PC-3 (cell line): Measurements from ENCODE around the gene DMKN.
A peak's percentile ranks its signal among the peaks of the same experiment; 100 is the strongest.

Experiments
- EZH2 ChIP-seq: fragments of 300-600 bp; sonication (generic); IDR thresholded peaks from one replicate; pipeline ENCODE4 v1.6.1; 2017; ENCODE audit warnings: antibody characterized with exemption, mild to moderate bottlenecking, low read length; ENCODE audit not compliant: unreplicated experiment
- TF ChIP-seq, protein P1 (sequence below): fragments of 300-600 bp; sonication (generic); conservative IDR thresholded peaks from 2 replicates; pipeline ENCODE4 v1.5.1; 2017; ENCODE audit warnings: antibody characterized with exemption, low read depth, mild to moderate bottlenecking, low read length

DNA sequence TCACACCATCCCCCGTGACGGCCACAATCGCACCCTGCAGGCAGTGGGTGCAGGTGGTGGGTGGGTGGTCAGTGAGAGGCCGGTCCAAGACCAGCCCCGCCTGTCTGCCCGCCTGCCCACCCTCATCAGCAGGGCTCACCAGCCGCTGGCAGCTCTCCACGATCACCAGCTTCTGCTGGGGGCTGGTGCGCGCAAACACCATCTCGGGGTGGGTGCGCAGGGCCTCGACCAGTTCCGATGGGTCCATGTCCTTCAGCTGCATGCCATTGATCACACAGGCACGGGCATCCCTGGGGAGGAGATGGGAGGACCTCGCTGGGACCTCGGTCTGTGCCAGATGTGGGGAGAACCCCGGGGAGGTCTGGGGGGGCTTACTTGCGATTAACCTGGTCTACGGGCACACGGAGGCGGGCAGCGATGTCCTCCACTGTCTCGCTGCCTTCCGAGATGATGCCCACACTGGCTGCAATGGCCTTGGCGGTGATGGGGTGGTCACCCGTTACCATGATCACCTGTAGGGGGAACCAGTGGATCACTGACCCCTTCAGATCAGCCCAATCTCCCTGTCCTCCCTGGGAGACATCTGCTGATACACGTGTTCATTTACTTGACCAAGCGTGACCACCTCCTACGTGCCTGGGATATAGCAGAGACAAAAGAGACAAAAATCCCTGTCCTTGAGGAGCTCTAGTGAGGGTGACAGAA, 42.0 kb upstream of the DMKN start:
- TF ChIP-seq, protein P1, sequence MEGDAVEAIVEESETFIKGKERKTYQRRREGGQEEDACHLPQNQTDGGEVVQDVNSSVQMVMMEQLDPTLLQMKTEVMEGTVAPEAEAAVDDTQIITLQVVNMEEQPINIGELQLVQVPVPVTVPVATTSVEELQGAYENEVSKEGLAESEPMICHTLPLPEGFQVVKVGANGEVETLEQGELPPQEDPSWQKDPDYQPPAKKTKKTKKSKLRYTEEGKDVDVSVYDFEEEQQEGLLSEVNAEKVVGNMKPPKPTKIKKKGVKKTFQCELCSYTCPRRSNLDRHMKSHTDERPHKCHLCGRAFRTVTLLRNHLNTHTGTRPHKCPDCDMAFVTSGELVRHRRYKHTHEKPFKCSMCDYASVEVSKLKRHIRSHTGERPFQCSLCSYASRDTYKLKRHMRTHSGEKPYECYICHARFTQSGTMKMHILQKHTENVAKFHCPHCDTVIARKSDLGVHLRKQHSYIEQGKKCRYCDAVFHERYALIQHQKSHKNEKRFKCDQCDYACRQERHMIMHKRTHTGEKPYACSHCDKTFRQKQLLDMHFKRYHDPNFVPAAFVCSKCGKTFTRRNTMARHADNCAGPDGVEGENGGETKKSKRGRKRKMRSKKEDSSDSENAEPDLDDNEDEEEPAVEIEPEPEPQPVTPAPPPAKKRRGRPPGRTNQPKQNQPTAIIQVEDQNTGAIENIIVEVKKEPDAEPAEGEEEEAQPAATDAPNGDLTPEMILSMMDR = peak; percentile 39
- no peak for TF ChIP-seq EZH2
